Uterus (tissue), 4 donors: ENCODE measurements around the gene SPINT3. TPM values are rescaled to one million over a fixed set of nuclear protein-coding genes. Genes with fewer than 3 reads are reported as not detected.
A peak's percentile ranks its signal among the peaks of the same experiment; 100 is the strongest.

Experiments
- DNase-seq, 2 donors: peaks; one replicate each; pipeline ENCODE4 v3.0.0-alpha.2; 2019 to 2020
- H3K27ac ChIP-seq, 2 donors: fragments of 200-600 bp; sonication (generic); 1 replicate in 1 of 2; 2 replicates in 1 of 2; pipeline ENCODE4 v1.5.1; 2016 to 2018
- H3K27me3 ChIP-seq, 2 donors: fragments of 200-600 bp; sonication (generic); one replicate each; pipeline ENCODE4 v1.5.1; 2018 to 2019; ENCODE audit warnings: control low read depth in 1 of 2
- H3K36me3 ChIP-seq, 2 donors: fragments of 200-600 bp; sonication (generic); one replicate each; pipeline ENCODE4 v1.5.1; 2019; ENCODE audit warnings: control low read depth in 1 of 2
- H3K4me1 ChIP-seq, 2 donors: fragments of 200-600 bp; sonication (generic); one replicate each; pipeline ENCODE4 v1.5.1; 2018 to 2019; ENCODE audit warnings: control low read depth in 1 of 2
- H3K4me3 ChIP-seq, 2 donors: fragments of 200-600 bp; sonication (generic); 1 replicate in 1 of 2; 2 replicates in 1 of 2; pipeline ENCODE4 v1.5.1; 2018 to 2019; ENCODE audit warnings: mild to moderate bottlenecking in 1 of 2
- H3K9me3 ChIP-seq, 2 donors: fragments of 200-600 bp; sonication (generic); one replicate each; pipeline ENCODE4 v1.5.1; 2019; ENCODE audit warnings: control low read depth in 1 of 2
- CTCF ChIP-seq, 4 experiments: fragments of 200-600 bp in 2 of 4; fragments of 450-650 bp in 2 of 4; sonication (generic) in 2 of 4; IDR thresholded peaks; one replicate each; pipeline ENCODE4 v1.5.1; 2016 to 2019; ENCODE audit warnings: antibody characterized with exemption in 4 of 4, mild to moderate bottlenecking in 2 of 4, moderate library complexity in 1 of 4
- POLR2A ChIP-seq, 2 donors: fragments of 450-650 bp; IDR thresholded peaks; one replicate each; pipeline ENCODE4 v1.6.1; 2016; ENCODE audit warnings: antibody characterized with exemption in 2 of 2, mild to moderate bottlenecking in 1 of 2, moderate library complexity in 1 of 2
- intact Hi-C: fragments of 100-400 bp; cut with DNase I; formaldehyde crosslinking; loops from one replicate; pipeline ENCODE4 v1.15.1; 2023; ENCODE audit warnings: low total_unique reads
- total RNA-seq, 4 donors: library from RNA; depleted of rRNA in 3 of 4; stranded (reverse); fragments of >200 nt in 3 of 4; gene quantifications; one replicate each; pipeline versions ENCODE4 v1.1.0 to v1.2.4, GENCODE V29; 2014 to 2023
- donor health status: DM: yes; HTN: yes; CAD: no.

The SPINT3 gene
- total RNA-seq, 4 donors from 2014 or later = not detected

- H3K27me3 ChIP-seq = peaks cover 0 to 7% of the 10 kb centered on the region in 2 donors
- peaks cover 0 to 8% of the 10 kb centered on the region in 2 donors for H3K4me1 ChIP-seq
- DNase-seq = no peak
- H3K9me3 ChIP-seq = no peaks in the 10 kb centered on the region
- H3K27ac ChIP-seq = peak within 1 kb of the TSS; percentile 1 to 17
- peak in 1 of 2 donors; percentile 19 for TF ChIP-seq POLR2A (IDR thresholded peaks at IDR 0.05)
- no peak for TF ChIP-seq CTCF (IDR thresholded peaks at IDR 0.05)
- peak within 1 kb of the TSS; percentile 27 to 37 for H3K4me3 ChIP-seq
- intact Hi-C loops = no loop called here
- H3K36me3 ChIP-seq = no peaks in the 10 kb centered on the region
These were observed 45.8 kb downstream of the SPINT3 start, which contains the start of gene WFDC2 for GRCh38 chr20:45469336-45470261. Gene WFDC2, plus strand, starts transcription at chr20:45469753. Its CDS starts 29 bp downstream, at chr20:45469782.

GRCh38 chr20:45467861-45468260 lies 47.6 kb downstream of the SPINT3 start:
- no peak overlapping the region for H3K27ac ChIP-seq
- intact Hi-C loops = no loop called here
- TF ChIP-seq POLR2A (IDR thresholded peaks at IDR 0.05) (no peak), CTCF (IDR thresholded peaks at IDR 0.05) (no peak)
- peaks cover 0 to 7% of the 10 kb centered on the region in 2 donors for H3K27me3 ChIP-seq
- no peaks in the 10 kb centered on the region for H3K36me3 ChIP-seq
- peaks cover 0 to 8% of the 10 kb centered on the region in 2 donors for H3K4me1 ChIP-seq
- no peaks in the 10 kb centered on the region for H3K9me3 ChIP-seq
- no peak for DNase-seq
- no peak overlapping the region for H3K4me3 ChIP-seq

GRCh38 chr20:45467172-45467571 lies 48.2 kb downstream of the SPINT3 start:
- H3K4me1 ChIP-seq = peaks cover 0 to 8% of the 10 kb centered on the region in 2 donors
- H3K4me3 ChIP-seq = no peak overlapping the region
- H3K36me3 ChIP-seq = no peaks in the 10 kb centered on the region
- intact Hi-C loops = no loop called here
- no peaks in the 10 kb centered on the region for H3K9me3 ChIP-seq
- DNase-seq = no peak
- TF ChIP-seq POLR2A (IDR thresholded peaks at IDR 0.05) = no peak
- TF ChIP-seq CTCF (IDR thresholded peaks at IDR 0.05) = no peak
- no peak overlapping the region for H3K27ac ChIP-seq
- H3K27me3 ChIP-seq = peaks cover 0 to 7% of the 10 kb centered on the region in 2 donors

- Histone ChIP-seq H3K4me3 (no peak overlapping the region), H3K36me3 (no peaks in the 10 kb centered on the region), H3K27ac (no peak overlapping the region), H3K4me1 (peaks cover 0 to 8% of the 10 kb centered on the region in 2 donors), H3K9me3 (no peaks in the 10 kb centered on the region), H3K27me3 (peaks cover 0 to 7% of the 10 kb centered on the region in 2 donors)
- DNase-seq = no peak
- TF ChIP-seq CTCF (IDR thresholded peaks at IDR 0.05) (no peak), POLR2A (IDR thresholded peaks at IDR 0.05) (no peak)
- intact Hi-C loops = no loop called here
These were observed 49.7 kb downstream of the SPINT3 start for GRCh38 chr20:45465491-45466266.
